Urinary bladder (tissue), 4 donors: Measurements from ENCODE around the gene CKM. TPM values are rescaled to one million over a fixed set of nuclear protein-coding genes. Genes with fewer than 3 reads are reported as not detected.
"Not testable (repeated sequence)": the region's sequence is repeated elsewhere in the genome, so short reads cannot be mapped to it uniquely, and the experiment has no call there.

Source experiments
- DNase-seq: peaks from one replicate; pipeline ENCODE4 v3.0.0-alpha.2; 2015; ENCODE audit errors: extremely low spot score
- H3K27ac ChIP-seq: one replicate; pipeline ENCODE4 v1.5.1; 2013; ENCODE audit warnings: low read depth, mild to moderate bottlenecking, moderate library complexity
- H3K36me3 ChIP-seq: one replicate; pipeline ENCODE4 v1.6.1; 2013; ENCODE audit warnings: mild to moderate bottlenecking, moderate library complexity; ENCODE audit not compliant: insufficient read depth
- H3K4me1 ChIP-seq: one replicate; pipeline ENCODE4 v1.6.1; 2013; ENCODE audit warnings: mild to moderate bottlenecking, moderate library complexity; ENCODE audit not compliant: insufficient read depth
- H3K4me3 ChIP-seq: one replicate; pipeline ENCODE4 v1.5.1; 2013; ENCODE audit warnings: low read depth, low read length
- WGBS: extraction: QIAGEN DNeasy Blood & Tissue Kit; methylation state at CpG from one replicate; pipeline ENCODE4 v1.1.7; 2013; 5-methylcytosine and 5-hydroxymethylcytosine counted together
- polyA plus RNA-seq: library from polyadenylated mRNA; stranded (reverse); fragments of 200-250 nt; gene quantifications from one replicate; pipeline ENCODE4 v1.2.3, GENCODE V29; 2013
- total RNA-seq: library from RNA; depleted of rRNA; stranded (reverse); fragments of >200 nt; gene quantifications from one replicate; pipeline ENCODE4 v1.2.3, GENCODE V29; 2014
- donor health status: healthy with polysubstance abuse.
- donor health status: healthy.

Gene CKM
- total and polyA plus RNA-seq, 2 donors, result 1.1 to 39.0 TPM

GRCh38 chr19:45322311-45322710 is 364 bp downstream of the CKM start:
- Histone ChIP-seq H3K4me3 (no peak overlapping the region), H3K36me3 (no peaks in the 10 kb centered on the region), H3K27ac (no peak overlapping the region), H3K4me1 (no peaks in the 10 kb centered on the region)
- WGBS, result 51% methylated on average over 11 of the region's 11 CpGs
- no peak for DNase-seq

DNA sequence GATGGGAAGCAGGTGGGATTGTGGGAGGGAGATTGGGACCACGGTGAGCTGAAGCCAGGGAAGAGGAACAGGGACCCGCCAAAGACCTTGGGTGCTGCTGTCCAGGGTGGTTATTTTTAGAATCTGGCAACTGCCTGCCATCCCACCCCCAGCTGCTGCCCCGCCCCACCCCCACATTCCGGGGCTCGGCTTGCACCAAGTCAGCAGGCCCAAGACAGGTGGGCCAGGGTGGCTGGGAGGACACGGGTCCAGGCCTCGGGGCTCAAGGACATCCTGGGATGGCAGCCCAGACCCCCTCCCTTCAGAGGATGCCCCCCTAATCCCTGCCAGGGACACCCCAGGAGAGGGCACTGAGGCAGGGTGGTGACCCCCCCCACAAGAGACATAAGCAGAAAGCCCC is 827 bp downstream of the CKM start:
- no peak overlapping the region for H3K27ac ChIP-seq
- H3K4me3 ChIP-seq, result no peak overlapping the region
- H3K4me1 ChIP-seq, result no peaks in the 10 kb centered on the region
- 37% methylated on average over 7 of the region's 7 CpGs for WGBS
- H3K36me3 ChIP-seq, result no peaks in the 10 kb centered on the region
- no peak for DNase-seq

- H3K36me3 ChIP-seq, result no peaks in the 10 kb centered on the region
- WGBS, result 84% methylated on average over 12 of the region's 12 CpGs
- H3K4me3 ChIP-seq, result no peak overlapping the region
- no peak for DNase-seq
- no peaks in the 10 kb centered on the region for H3K4me1 ChIP-seq
- H3K27ac ChIP-seq, result no peak overlapping the region
Observed at GRCh38 chr19:45320997-45321775, 1.5 kb downstream of the CKM start.

DNA sequence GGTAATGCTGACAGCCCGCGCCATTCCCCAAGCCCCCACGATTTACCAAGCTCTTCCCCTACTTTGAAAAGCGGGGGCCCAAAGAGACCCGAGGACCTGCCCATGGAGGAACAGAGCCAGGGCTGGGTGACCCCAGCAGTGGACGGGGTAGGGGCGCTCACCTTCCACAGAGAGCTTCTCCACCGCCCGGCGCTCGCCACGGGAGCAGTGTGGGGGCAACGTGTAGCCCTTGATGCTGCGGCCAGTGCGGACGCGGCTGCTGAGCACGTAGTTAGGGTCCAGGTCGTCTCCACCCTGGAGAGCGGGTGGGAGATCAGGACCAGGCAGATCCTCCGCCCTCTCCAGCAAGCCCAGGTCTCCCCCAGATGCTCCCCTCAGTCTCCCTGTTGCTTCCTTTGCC is 7.4 kb downstream of the CKM start:
- no peak for DNase-seq
- H3K27ac ChIP-seq, result no peak overlapping the region
- no peak overlapping the region for H3K4me3 ChIP-seq
- 69% methylated on average over 21 of the region's 21 CpGs for WGBS
- H3K4me1 ChIP-seq, result no peaks in the 10 kb centered on the region
- H3K36me3 ChIP-seq, result no peaks in the 10 kb centered on the region

DNA sequence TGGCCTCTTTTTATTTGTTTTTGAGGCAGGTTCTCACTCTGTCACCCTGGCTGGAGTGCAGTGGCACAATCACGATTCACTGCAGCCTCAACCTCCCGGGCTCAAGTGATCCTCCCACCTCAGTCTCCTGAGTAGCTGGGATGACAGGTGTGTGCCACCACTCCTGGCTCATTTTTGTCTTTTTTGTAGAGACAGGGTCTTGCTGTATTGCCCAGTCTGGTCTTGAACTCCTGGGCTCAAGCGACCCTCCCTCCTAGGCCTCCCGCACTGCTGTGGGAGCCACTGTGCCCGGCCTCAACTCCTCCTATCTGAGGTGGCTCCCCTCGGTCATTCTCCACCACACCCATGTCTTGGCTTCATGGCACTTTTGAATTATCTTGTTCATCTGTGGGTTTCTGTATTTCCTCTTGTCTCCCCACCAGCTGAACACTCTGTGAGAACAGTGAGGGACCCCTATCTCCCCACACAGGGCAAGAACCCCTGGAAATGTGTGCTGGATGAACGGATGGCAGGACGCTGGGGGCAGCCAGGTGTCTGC is 7.9 kb downstream of the CKM start:
- Histone ChIP-seq H3K27ac (no peak overlapping the region), H3K4me1 (no peaks in the 10 kb centered on the region), H3K36me3 (no peaks in the 10 kb centered on the region), H3K4me3 (no peak overlapping the region)
- WGBS, result 78% methylated on average over 8 of the region's 8 CpGs
- no peak for DNase-seq

GRCh38 chr19:45312285-45312684 is 10.4 kb downstream of the CKM start:
- WGBS, result 86% methylated on average over 14 of the region's 14 CpGs
- H3K4me3 ChIP-seq, DNase-seq, H3K27ac ChIP-seq, H3K36me3 ChIP-seq, H3K4me1 ChIP-seq: not testable (repeated sequence)

DNA sequence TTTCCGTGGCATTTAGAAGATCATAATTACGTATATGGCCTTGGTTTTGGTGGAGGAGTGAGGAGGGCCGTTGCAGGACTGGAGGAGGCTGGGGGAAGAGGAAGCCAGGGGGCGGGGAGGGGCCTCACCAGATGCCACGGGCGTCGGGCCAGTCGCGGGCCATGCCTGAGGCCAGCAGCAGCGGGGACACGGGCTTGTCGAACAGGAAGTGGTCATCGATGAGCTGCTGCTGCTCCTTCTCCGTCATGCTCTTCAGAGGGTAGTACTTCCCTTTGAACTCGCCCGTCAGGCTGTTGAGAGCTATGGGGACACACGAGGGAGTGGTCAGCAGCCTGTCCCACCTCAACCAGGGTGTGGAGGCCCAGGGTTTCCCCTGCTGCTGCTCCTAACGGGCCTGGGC is 11.1 kb downstream of the CKM start:
- Histone ChIP-seq H3K27ac (no peak overlapping the region), H3K36me3 (no peaks in the 10 kb centered on the region), H3K4me3 (no peak overlapping the region), H3K4me1 (no peaks in the 10 kb centered on the region)
- no peak for DNase-seq
- 37% methylated on average over 18 of the region's 18 CpGs for WGBS

GRCh38 chr19:45309322-45309721 is 13.4 kb downstream of the CKM start:
- H3K36me3 ChIP-seq, H3K27ac ChIP-seq, H3K4me3 ChIP-seq, DNase-seq, H3K4me1 ChIP-seq: not testable (repeated sequence)
- WGBS, result 87% methylated on average over 8 of the region's 8 CpGs

DNA sequence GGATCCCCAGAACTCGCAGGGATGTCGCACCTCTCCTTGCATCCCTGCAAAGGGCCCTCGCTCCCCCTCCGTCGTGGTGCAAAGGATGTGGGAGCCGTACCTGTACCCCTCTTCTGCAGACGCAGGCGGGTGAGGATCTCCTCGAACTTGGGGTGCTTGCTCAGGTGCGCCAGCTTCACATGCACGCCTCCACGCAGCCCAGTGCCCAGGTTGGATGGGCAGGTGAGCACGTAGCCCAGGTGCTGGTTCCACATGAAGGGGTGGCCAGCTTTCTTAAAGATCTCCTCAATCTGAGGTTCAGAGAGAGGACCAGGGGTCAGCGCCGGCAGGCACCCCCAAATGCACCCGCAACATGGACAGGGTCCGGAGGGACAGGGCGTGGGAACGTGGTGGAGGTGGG is 15.3 kb downstream of the CKM start:
- no peaks in the 10 kb centered on the region for H3K4me1 ChIP-seq
- no peak overlapping the region for H3K4me3 ChIP-seq
- peaks cover 2% of the 10 kb centered on the region for H3K36me3 ChIP-seq
- no peak for DNase-seq
- WGBS, result 89% methylated on average over 19 of the region's 19 CpGs
- H3K27ac ChIP-seq, result no peak overlapping the region

DNA sequence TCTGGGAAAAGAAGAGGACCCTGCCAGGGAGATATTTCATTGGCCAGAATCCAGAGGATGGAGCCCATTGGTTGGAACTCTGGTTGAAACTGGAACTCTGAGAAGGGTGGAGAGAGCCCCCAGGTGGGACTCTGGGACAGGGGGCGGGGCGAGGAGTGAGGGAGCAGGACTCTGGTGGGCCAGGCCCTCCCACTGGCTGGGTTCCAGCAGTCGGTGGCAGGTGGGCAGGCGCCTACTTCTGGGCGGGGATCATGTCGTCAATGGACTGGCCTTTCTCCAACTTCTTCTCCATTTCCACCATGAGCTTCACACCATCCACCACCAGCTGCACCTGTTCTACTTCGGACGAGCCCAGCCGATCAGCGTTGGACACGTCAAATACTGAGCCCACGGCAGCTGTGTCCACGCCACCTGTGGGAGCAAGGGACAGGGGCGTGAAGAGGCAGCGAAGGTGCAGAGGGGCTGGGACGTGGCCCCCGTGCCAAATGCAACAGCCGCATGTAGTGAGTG is 16.1 kb downstream of the CKM start:
- WGBS, result 70% methylated on average over 18 of the region's 18 CpGs
- H3K36me3 ChIP-seq, result peaks cover 4% of the 10 kb centered on the region
- H3K27ac ChIP-seq, result no peak overlapping the region
- no peaks in the 10 kb centered on the region for H3K4me1 ChIP-seq
- no peak overlapping the region for H3K4me3 ChIP-seq
- DNase-seq, result peak; percentile 18

DNA sequence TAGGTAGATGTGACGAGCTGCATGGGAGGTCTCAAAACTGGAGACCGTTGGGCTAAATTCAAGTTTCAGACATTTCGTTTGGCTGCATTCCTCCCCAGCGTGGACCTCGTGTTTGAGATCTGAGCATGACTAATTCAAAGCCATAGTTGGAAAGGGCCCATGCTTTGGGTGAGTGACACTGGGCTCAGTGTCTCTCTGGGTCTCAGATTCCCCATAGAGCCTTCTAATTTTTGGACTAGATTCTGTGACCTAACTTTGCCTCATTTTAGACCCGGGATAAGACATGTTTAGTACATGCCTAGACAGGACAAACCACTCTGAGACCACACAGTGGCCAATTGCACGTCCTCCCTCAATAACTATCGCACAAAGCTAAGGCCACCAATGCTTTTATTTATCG is 16.6 kb downstream of the CKM start:
- Histone ChIP-seq H3K4me1 (no peaks in the 10 kb centered on the region), H3K36me3 (peaks cover 4% of the 10 kb centered on the region), H3K27ac (no peak overlapping the region), H3K4me3 (no peak overlapping the region)
- WGBS, result 31% methylated on average over 9 of the region's 9 CpGs
- no peak for DNase-seq

DNA sequence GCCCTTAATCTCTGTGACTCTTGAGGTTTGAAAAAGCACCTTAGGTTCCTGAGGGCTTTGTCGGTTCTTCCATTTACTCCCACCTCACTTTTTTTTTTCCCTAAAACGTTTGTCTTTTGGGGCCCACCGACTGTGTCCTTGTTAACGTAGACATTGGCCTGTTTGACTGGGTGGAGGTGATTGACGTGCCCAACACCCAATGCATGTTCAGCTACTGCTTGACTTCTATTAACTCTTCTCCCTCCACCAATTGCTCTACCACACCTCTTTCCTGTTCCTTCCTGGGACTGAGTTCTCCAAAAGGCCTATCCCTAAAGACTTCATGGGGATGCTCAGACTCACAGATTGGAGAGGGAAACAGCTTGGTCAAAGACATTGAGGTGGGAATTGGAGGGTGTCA is 17.3 kb downstream of the CKM start:
- peaks cover 4% of the 10 kb centered on the region for H3K36me3 ChIP-seq
- WGBS, result 36% methylated on average over 5 of the region's 5 CpGs
- H3K27ac ChIP-seq, result no peak overlapping the region
- no peak for DNase-seq
- no peak overlapping the region for H3K4me3 ChIP-seq
- no peaks in the 10 kb centered on the region for H3K4me1 ChIP-seq

GRCh38 chr19:45305007-45305406 is 17.7 kb downstream of the CKM start:
- Histone ChIP-seq H3K4me3 (no peak overlapping the region), H3K36me3 (peaks cover 4% of the 10 kb centered on the region), H3K27ac (no peak overlapping the region), H3K4me1 (no peaks in the 10 kb centered on the region)
- no peak for DNase-seq
- WGBS, result 74% methylated on average over 4 of the region's 4 CpGs

DNA sequence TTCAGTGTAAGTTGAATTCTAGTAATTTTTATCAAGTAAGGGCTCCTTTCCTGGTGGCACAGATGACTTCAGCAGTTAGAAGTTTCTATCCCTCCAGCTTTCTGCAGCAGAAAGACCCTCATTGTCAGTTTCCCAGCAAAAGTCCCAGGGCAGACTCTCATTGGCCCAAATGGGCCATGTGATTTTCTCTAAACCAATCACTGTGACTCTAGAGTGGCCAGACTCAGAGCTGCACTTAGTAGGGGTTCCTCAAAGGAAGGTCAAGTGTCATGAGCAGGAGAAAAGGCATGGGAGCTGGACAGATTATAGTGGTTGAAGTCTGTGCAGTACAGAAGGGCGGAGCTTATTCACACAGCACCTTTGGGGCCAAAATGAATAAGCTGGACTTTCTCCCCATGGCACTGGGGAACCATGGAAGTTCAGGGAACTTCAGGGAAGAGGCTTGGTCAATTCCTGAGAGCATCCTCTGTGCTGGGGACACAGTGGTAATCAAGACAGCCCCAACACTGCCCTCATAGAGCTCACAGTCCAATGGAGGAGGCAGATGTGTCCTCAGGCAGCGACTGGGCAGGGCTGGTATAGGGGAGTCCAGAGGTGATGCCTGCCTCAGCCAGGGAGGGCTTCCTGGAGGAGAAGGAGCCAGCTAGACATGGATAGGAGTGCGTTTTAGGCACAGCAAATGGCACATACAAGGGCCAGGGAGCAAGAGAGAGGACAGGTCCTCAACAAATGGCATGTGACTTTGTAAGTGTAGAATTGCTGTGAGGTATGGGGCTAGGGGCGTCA is 18.3 kb downstream of the CKM start:
- Histone ChIP-seq H3K27ac (no peak overlapping the region), H3K4me1 (no peaks in the 10 kb centered on the region), H3K4me3 (no peak overlapping the region), H3K36me3 (peaks cover 4% of the 10 kb centered on the region)
- no peak for DNase-seq
- WGBS, result 78% methylated on average over 4 of the region's 4 CpGs
